Activated gamma-delta T cell treated with anti-CD3 and anti-CD28 coated beads, Interleukin-2, amount 50 U/mL, for 16 hours (primary cell): ENCODE data around the gene ITGB5.

Experiments
- DNase-seq: peaks from one replicate; pipeline ENCODE4 v3.0.0-alpha.2; 2020; ENCODE audit warnings: low read depth

ITGB5 gene

GRCh38 chr3:124748560-124749198 lies 138.5 kb downstream of the ITGB5 start:
- no peak for DNase-seq

- DNase-seq = no peak
Observed at GRCh38 chr3:124747111-124747981, 139.8 kb downstream of the ITGB5 start.

GRCh38 chr3:124745756-124746155 lies 141.4 kb downstream of the ITGB5 start:
- DNase-seq = no peak

- no peak for DNase-seq
Observed at GRCh38 chr3:124741027-124741426, 146.1 kb downstream of the ITGB5 start.

- no peak for DNase-seq
Observed at GRCh38 chr3:124731760-124732159, 155.4 kb downstream of the ITGB5 start.

- DNase-seq = no peak
Observed at GRCh38 chr3:124730941-124731297, 156.2 kb downstream of the ITGB5 start.

- DNase-seq = peak; percentile 87
Observed at GRCh38 chr3:124730129-124730940, 156.8 kb downstream of the ITGB5 start, which contains the start of gene UMPS. Gene UMPS, plus strand, starts transcription at chr3:124730452. Its CDS starts 20 bp downstream, at chr3:124730472.

- DNase-seq = no peak
Observed at GRCh38 chr3:124722589-124722988, 164.6 kb downstream of the ITGB5 start.

GRCh38 chr3:124714223-124714853 lies 172.8 kb downstream of the ITGB5 start:
- DNase-seq = no peak
